ENCODE results near the gene RUFY3. TPM values are rescaled to one million over a fixed set of nuclear protein-coding genes. Genes with fewer than 3 reads are reported as not detected.

Gene RUFY3
- total RNA-seq, 1 experiment from 2014 or later = 42.7 TPM

- intact Hi-C loops (cut with micrococcal nuclease) = no loop called here
- no peak for DNase-seq (ENCODE audit: unreplicated experiment)
- Mint-ChIP-seq H3K36me3 (ENCODE audit: insufficient read depth, unreplicated experiment) (no peaks in the 10 kb centered on the region), H3K27ac (ENCODE audit: low read depth, unreplicated experiment) (no peak overlapping the region), H3K4me3 (ENCODE audit: unreplicated experiment) (no peak overlapping the region), H3K4me1 (ENCODE audit: insufficient read depth, unreplicated experiment) (peaks cover 16% of the 10 kb centered on the region), H3K27me3 (ENCODE audit: insufficient read depth, unreplicated experiment) (no peaks in the 10 kb centered on the region), H3K9me3 (ENCODE audit: unreplicated experiment) (no peaks in the 10 kb centered on the region)
- ChIA-PET CTCF (interaction anchor here (0.6 kb wide), 2 partner anchors 11 to 53 kb away, joined by 3 to 6 read pairs; no protein-coding TSS in a partner anchor), POLR2A (interaction anchor here (0.7 to 1.6 kb wide), 4 partner anchors 10 to 36 kb away, joined by 3 to 7 read pairs (median 4); no protein-coding TSS in a partner anchor)
- BruUV-seq (replicated peaks) = no TSS peak
- TF ChIP-seq CTCF (IDR thresholded peaks at IDR 0.05; ENCODE audit: unreplicated experiment) = no peak
Observed at GRCh38 chr4:70739496-70740337, 18.0 kb downstream of the RUFY3 start.

GRCh38 chr4:70741867-70742658, 20.3 kb downstream of the RUFY3 start:
- no peak for TF ChIP-seq CTCF (IDR thresholded peaks at IDR 0.05; ENCODE audit: unreplicated experiment)
- peaks cover 13% of the 10 kb centered on the region for H3K4me1 Mint-ChIP-seq (ENCODE audit: insufficient read depth, unreplicated experiment)
- H3K9me3 Mint-ChIP-seq (ENCODE audit: unreplicated experiment) = no peaks in the 10 kb centered on the region
- DNase-seq (ENCODE audit: unreplicated experiment) = no peak
- no peaks in the 10 kb centered on the region for H3K36me3 Mint-ChIP-seq (ENCODE audit: insufficient read depth, unreplicated experiment)
- H3K27ac Mint-ChIP-seq (ENCODE audit: low read depth, unreplicated experiment) = no peak overlapping the region
- no TSS peak for BruUV-seq (replicated peaks)
- ChIA-PET CTCF (interaction anchor here (0.6 kb wide), 1 partner anchor 14 kb away, joined by 3 read pairs; no protein-coding TSS in a partner anchor), POLR2A (interaction anchor here (0.6 to 1.5 kb wide), 4 partner anchors 8 to 38 kb away, joined by 3 read pairs; no protein-coding TSS in a partner anchor)
- intact Hi-C loops (cut with micrococcal nuclease) = no loop called here
- H3K4me3 Mint-ChIP-seq (ENCODE audit: unreplicated experiment) = no peak overlapping the region
- no peaks in the 10 kb centered on the region for H3K27me3 Mint-ChIP-seq (ENCODE audit: insufficient read depth, unreplicated experiment)

GRCh38 chr4:70743731-70744130, 22.0 kb downstream of the RUFY3 start:
- Mint-ChIP-seq H3K9me3 (ENCODE audit: unreplicated experiment) (peaks cover 4% of the 10 kb centered on the region), H3K4me1 (ENCODE audit: insufficient read depth, unreplicated experiment) (peaks cover 25% of the 10 kb centered on the region), H3K4me3 (ENCODE audit: unreplicated experiment) (no peak overlapping the region), H3K36me3 (ENCODE audit: insufficient read depth, unreplicated experiment) (no peaks in the 10 kb centered on the region), H3K27me3 (ENCODE audit: insufficient read depth, unreplicated experiment) (no peaks in the 10 kb centered on the region), H3K27ac (ENCODE audit: low read depth, unreplicated experiment) (no peak overlapping the region)
- DNase-seq (ENCODE audit: unreplicated experiment) = no peak
- no peak for TF ChIP-seq CTCF (IDR thresholded peaks at IDR 0.05; ENCODE audit: unreplicated experiment)
- BruUV-seq (replicated peaks) = no TSS peak
- intact Hi-C loops (cut with micrococcal nuclease) = no loop called here
- ChIA-PET CTCF (interaction anchor here (0.8 to 2.8 kb wide), 3 partner anchors 8 to 250 kb away, joined by 4 to 11 read pairs (median 7); partner anchors contain the start of gene UTP3), POLR2A (interaction anchor here (4.7 kb wide), 1 partner anchor 9 kb away, joined by 32 read pairs; no protein-coding TSS in a partner anchor)
